Smooth muscle cell (in vitro differentiated cells): ENCODE results near the gene PRKCE. TPM values are rescaled to one million over a fixed set of nuclear protein-coding genes. Genes with fewer than 3 reads are reported as not detected.
A peak's percentile ranks its signal among the peaks of the same experiment; 100 is the strongest.

Source experiments
- DNase-seq: peaks from one replicate; lab custom pipeline; 2025; ENCODE audit not compliant: unreplicated experiment; lab: John Stamatoyannopoulos, UW
- H2AFZ ChIP-seq: fragments of 200-600 bp; sonication (generic); 2 replicates; pipeline ENCODE4 v1.6.0; 2016; ENCODE audit warnings: antibody characterized with exemption, low read depth, mild to moderate bottlenecking
- H3F3A ChIP-seq: fragments of 200-600 bp; sonication (generic); 2 replicates; pipeline ENCODE4 v1.6.0; 2017; ENCODE audit warnings: antibody characterized with exemption, low read depth
- H3K27ac ChIP-seq: fragments of 200-600 bp; sonication (generic); 2 replicates; pipeline ENCODE4 v1.5.1; 2016; ENCODE audit warnings: low read depth, mild to moderate bottlenecking
- H3K27me3 ChIP-seq: fragments of 200-600 bp; sonication (generic); 2 replicates; pipeline ENCODE4 v1.6.1; 2016; ENCODE audit warnings: low read depth, mild to moderate bottlenecking
- H3K36me3 ChIP-seq: fragments of 200-600 bp; sonication (generic); 2 replicates; pipeline ENCODE4 v1.5.1; 2016; ENCODE audit warnings: low read depth
- H3K4me1 ChIP-seq: fragments of 200-600 bp; sonication (generic); 2 replicates; pipeline ENCODE4 v1.5.1; 2016; ENCODE audit warnings: low read depth
- H3K4me2 ChIP-seq: fragments of 200-600 bp; sonication (generic); 2 replicates; pipeline ENCODE4 v1.6.0; 2016; ENCODE audit warnings: mild to moderate bottlenecking
- H3K4me3 ChIP-seq: fragments of 200-600 bp; sonication (generic); 2 replicates; pipeline ENCODE4 v1.5.1; 2016; ENCODE audit warnings: mild to moderate bottlenecking
- H3K79me2 ChIP-seq: fragments of 200-600 bp; sonication (generic); 2 replicates; pipeline ENCODE4 v1.6.0; 2016; ENCODE audit warnings: low read depth, mild to moderate bottlenecking
- H3K9ac ChIP-seq: fragments of 200-600 bp; sonication (generic); 2 replicates; pipeline ENCODE4 v1.6.0; 2016; ENCODE audit warnings: low read depth
- H3K9me3 ChIP-seq: fragments of 200-600 bp; sonication (generic); replicated peaks from 2 replicates; pipeline ENCODE4 v1.5.1; 2016; ENCODE audit warnings: low read depth
- H4K20me1 ChIP-seq: fragments of 200-600 bp; sonication (generic); 2 replicates; pipeline ENCODE4 v1.6.0; 2016; ENCODE audit warnings: low read depth
- CTCF ChIP-seq: fragments of 200-600 bp; sonication (generic); IDR thresholded peaks from 2 replicates; pipeline ENCODE4 v1.5.1; 2017; ENCODE audit warnings: borderline replicate concordance, mild to moderate bottlenecking, antibody characterized with exemption; ENCODE audit not compliant: insufficient read depth, poor library complexity, severe bottlenecking
- WGBS: methylation state at CpG from one replicate; pipeline ENCODE4 v1.1.7; 2016; ENCODE audit warnings: low lambda C conversion rate; 5-methylcytosine and 5-hydroxymethylcytosine counted together
- polyA plus RNA-seq: library from polyadenylated mRNA; unstranded; fragments of >200 nt; fragmentation: Nextera tagmentation; extraction: Ambion mirVana; gene quantifications from 2 replicates; pipeline ENCODE4 v1.2.1, GENCODE V29; 2016
- total RNA-seq: library from RNA; depleted of rRNA; stranded (reverse); fragments of >200 nt; gene quantifications from 2 replicates; pipeline ENCODE4 v1.2.3, GENCODE V29; 2014

Gene PRKCE
- total and polyA plus RNA-seq, 2 experiments from 2014 or later: 20.6 to 29.1 TPM

GRCh38 chr2:46067501-46068305 is 416.2 kb downstream of the PRKCE start:
- no peak for TF ChIP-seq CTCF
- Histone ChIP-seq H3K4me3 (peak overlapping the region; percentile 27), H3K36me3 (no peaks in the 10 kb centered on the region), H3K27me3 (no peaks in the 10 kb centered on the region), H3K9ac (peak overlapping the region; percentile 72), H3K27ac (peak overlapping the region; percentile 91), H3F3A (peaks cover 25% of the 10 kb centered on the region), H3K9me3 (no peaks in the 10 kb centered on the region), H3K4me1 (peaks cover 16% of the 10 kb centered on the region), H3K4me2 (peak overlapping the region; percentile 77), H4K20me1 (no peaks in the 10 kb centered on the region), H3K79me2 (no peaks in the 10 kb centered on the region), H2AFZ (no peak overlapping the region)
- DNase-seq: no peak
- 34% methylated on average over 13 of the region's 13 CpGs for WGBS

- Histone ChIP-seq H3K36me3 (no peaks in the 10 kb centered on the region), H3K4me3 (no peak overlapping the region), H3K27ac (peak overlapping the region; percentile 91), H3K4me2 (peak overlapping the region; percentile 77), H4K20me1 (no peaks in the 10 kb centered on the region), H3F3A (peaks cover 30% of the 10 kb centered on the region), H3K9me3 (no peaks in the 10 kb centered on the region), H3K4me1 (peaks cover 23% of the 10 kb centered on the region), H3K27me3 (no peaks in the 10 kb centered on the region), H2AFZ (no peak overlapping the region), H3K79me2 (no peaks in the 10 kb centered on the region), H3K9ac (peak overlapping the region; percentile 72)
- DNase-seq: no peak
- 81% methylated on average over 4 of the region's 4 CpGs for WGBS
- no peak for TF ChIP-seq CTCF
Observed at GRCh38 chr2:46068636-46069035, 417.2 kb downstream of the PRKCE start.

- no peak for DNase-seq
- Histone ChIP-seq H3K9ac (no peak overlapping the region), H3K27ac (no peak overlapping the region), H2AFZ (no peak overlapping the region), H4K20me1 (no peaks in the 10 kb centered on the region), H3K4me3 (no peak overlapping the region), H3K79me2 (no peaks in the 10 kb centered on the region), H3F3A (peaks cover 34% of the 10 kb centered on the region), H3K36me3 (no peaks in the 10 kb centered on the region), H3K4me1 (peaks cover 19% of the 10 kb centered on the region), H3K4me2 (no peak overlapping the region), H3K27me3 (no peaks in the 10 kb centered on the region), H3K9me3 (no peaks in the 10 kb centered on the region)
- TF ChIP-seq CTCF: no peak
- 95% methylated on average over 3 of the region's 3 CpGs for WGBS
Observed at GRCh38 chr2:46071074-46071473, 419.6 kb downstream of the PRKCE start.
